ENCODE measurements around the gene NPVF.

DNA sequence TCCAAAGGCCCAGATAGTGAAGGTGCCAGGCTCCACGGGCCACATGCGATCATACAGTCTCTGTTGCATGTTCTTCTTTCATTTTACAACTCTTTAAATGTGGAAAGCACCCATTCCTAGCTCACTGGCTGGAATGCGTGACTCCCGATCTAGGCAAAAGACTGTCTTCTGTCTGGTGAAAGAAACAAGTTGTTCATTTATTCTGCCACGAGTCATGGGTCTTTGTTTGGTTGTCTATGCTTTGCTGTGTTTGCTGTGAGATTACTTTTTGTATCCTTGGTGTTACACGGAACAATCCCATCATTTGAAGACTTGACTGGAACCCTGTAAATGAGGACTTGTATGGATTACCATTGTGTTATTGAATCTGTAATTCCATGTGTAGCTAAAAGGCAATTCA, 41.9 kb downstream of the NPVF start:
- TF ChIP-seq, protein P1, sequence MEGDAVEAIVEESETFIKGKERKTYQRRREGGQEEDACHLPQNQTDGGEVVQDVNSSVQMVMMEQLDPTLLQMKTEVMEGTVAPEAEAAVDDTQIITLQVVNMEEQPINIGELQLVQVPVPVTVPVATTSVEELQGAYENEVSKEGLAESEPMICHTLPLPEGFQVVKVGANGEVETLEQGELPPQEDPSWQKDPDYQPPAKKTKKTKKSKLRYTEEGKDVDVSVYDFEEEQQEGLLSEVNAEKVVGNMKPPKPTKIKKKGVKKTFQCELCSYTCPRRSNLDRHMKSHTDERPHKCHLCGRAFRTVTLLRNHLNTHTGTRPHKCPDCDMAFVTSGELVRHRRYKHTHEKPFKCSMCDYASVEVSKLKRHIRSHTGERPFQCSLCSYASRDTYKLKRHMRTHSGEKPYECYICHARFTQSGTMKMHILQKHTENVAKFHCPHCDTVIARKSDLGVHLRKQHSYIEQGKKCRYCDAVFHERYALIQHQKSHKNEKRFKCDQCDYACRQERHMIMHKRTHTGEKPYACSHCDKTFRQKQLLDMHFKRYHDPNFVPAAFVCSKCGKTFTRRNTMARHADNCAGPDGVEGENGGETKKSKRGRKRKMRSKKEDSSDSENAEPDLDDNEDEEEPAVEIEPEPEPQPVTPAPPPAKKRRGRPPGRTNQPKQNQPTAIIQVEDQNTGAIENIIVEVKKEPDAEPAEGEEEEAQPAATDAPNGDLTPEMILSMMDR (IDR thresholded peaks at IDR 0.05) = no peak
- no peak for TF ChIP-seq POLR2AphosphoS5 (IDR thresholded peaks at IDR 0.05; ENCODE audit: low read depth, low read length)
